T-cell (primary cell): Measurements from ENCODE around the gene ARID5B. TPM values are rescaled to one million over a fixed set of nuclear protein-coding genes. Genes with fewer than 3 reads are reported as not detected.

Experiments
- ATAC-seq, 4 experiments: fragments of 200-7000 bp in 3 of 4; fragments of 150-1000 bp in 1 of 4; cut with Tn5 transposase; replicated peaks in 1 of 4; 1 replicate in 3 of 4; 2 replicates in 1 of 4; pipeline ENCODE4 v1.10.0; 2021; ENCODE audit warnings: moderate library complexity in 3 of 4, mild to moderate bottlenecking in 2 of 4, moderate number of reproducible peaks in 1 of 4
- CTCF ChIA-PET, 2 donors: fragments of 300-600 bp; sonication (Branson Sonifier 250); formaldehyde crosslinking; loops; one replicate each; lab custom pipeline; 2022; ENCODE audit warnings: antibody characterized with exemption in 2 of 2; lab: Charles Lee
- POLR2A ChIA-PET, 2 donors: fragments of 300-600 bp; sonication (Branson Sonifier 250); formaldehyde crosslinking; loops; one replicate each; lab custom pipeline; 2022; ENCODE audit warnings: antibody characterized with exemption in 2 of 2; lab: Charles Lee
- DNase-seq, 35 experiments: peaks; one replicate each; pipeline versions ENCODE4 v3.0.0 to v3.0.0-alpha.2; 2013 to 2023
- H3K27ac ChIP-seq: one replicate; pipeline ENCODE4 v1.5.1; 2013; ENCODE audit warnings: low read length
- H3K27me3 ChIP-seq, 2 experiments: replicated peaks in 1 of 2; 1 replicate in 1 of 2; 2 replicates in 1 of 2; pipeline versions ENCODE4 v1.6.1 to v1.7.0; 2013; ENCODE audit warnings: low read length in 1 of 2, mixed read lengths in 1 of 2; ENCODE audit not compliant: control insufficient read depth in 2 of 2, insufficient read depth in 2 of 2; ENCODE audit errors: extremely low read depth in 1 of 2
- H3K36me3 ChIP-seq, 2 donors: 1 replicate in 1 of 2; 2 replicates in 1 of 2; pipeline versions ENCODE4 v1.6.1 to v1.7.0; 2013; ENCODE audit warnings: low read length in 1 of 2; ENCODE audit not compliant: control insufficient read depth in 2 of 2, insufficient read depth in 1 of 2; ENCODE audit errors: extremely low read depth in 1 of 2
- H3K4me1 ChIP-seq, 2 experiments: 1 replicate in 1 of 2; 2 replicates in 1 of 2; pipeline versions ENCODE4 v1.6.1 to v1.7.0; 2013; ENCODE audit warnings: low read length in 2 of 2, mixed read lengths in 1 of 2; ENCODE audit not compliant: insufficient read depth in 2 of 2, control insufficient read depth in 1 of 2; ENCODE audit errors: extremely low read depth in 1 of 2
- H3K4me3 ChIP-seq, 2 donors: 1 replicate in 1 of 2; 2 replicates in 1 of 2; pipeline versions ENCODE4 v1.5.1 to v1.7.0; 2013; ENCODE audit warnings: mild to moderate bottlenecking in 2 of 2, low read length in 1 of 2, moderate library complexity in 1 of 2; ENCODE audit not compliant: control insufficient read depth in 1 of 2; ENCODE audit errors: extremely low read depth in 1 of 2
- H3K9me3 ChIP-seq: 2 replicates; pipeline ENCODE4 v1.7.0; 2013
- H3K27ac Mint-ChIP-seq, 2 donors: one replicate each; pipeline ENCODE4 v1.8.0; 2020 to 2021; ENCODE audit warnings: mild to moderate bottlenecking in 2 of 2, mixed read lengths in 2 of 2
- H3K27me3 Mint-ChIP-seq, 2 donors: one replicate each; pipeline ENCODE4 v1.8.0; 2021 to 2022; ENCODE audit warnings: mixed read lengths in 2 of 2
- H3K36me3 Mint-ChIP-seq: one replicate; pipeline ENCODE4 v1.8.0; 2021; ENCODE audit warnings: mixed read lengths
- H3K4me1 Mint-ChIP-seq, 3 donors: one replicate each; pipeline ENCODE4 v1.8.0; 2020 to 2022; ENCODE audit warnings: mixed read lengths in 3 of 3, mild to moderate bottlenecking in 1 of 3
- H3K4me3 Mint-ChIP-seq, 3 donors: one replicate each; pipeline ENCODE4 v1.8.0; 2020 to 2022; ENCODE audit warnings: mild to moderate bottlenecking in 3 of 3, mixed read lengths in 3 of 3, moderate library complexity in 3 of 3
- H3K9me3 Mint-ChIP-seq, 3 donors: one replicate each; pipeline ENCODE4 v1.8.0; 2020 to 2022; ENCODE audit warnings: mixed read lengths in 3 of 3
- WGBS: methylation state at CpG from one replicate; pipeline ENCODE4 v1.1.5; 2013; ENCODE audit warnings: missing lambda C conversion rate; ENCODE audit not compliant: insufficient coverage; 5-methylcytosine and 5-hydroxymethylcytosine counted together
- total RNA-seq, 35 experiments: library from RNA in 6 of 35; stranded (reverse) in 6 of 35; fragments of 120-200 nt in 1 of 35; gene quantifications; one replicate each; pipeline versions ENCODE4 v1.2.1 to v1.2.4 and lab custom pipeline; 2013 to 2026

ARID5B gene
- total RNA-seq, 5 donors from 2014 or later (not counting 1 experiment from before 2014, with no cell fraction given), result 34.0 to 75.5 (median 42.5) TPM

DNA sequence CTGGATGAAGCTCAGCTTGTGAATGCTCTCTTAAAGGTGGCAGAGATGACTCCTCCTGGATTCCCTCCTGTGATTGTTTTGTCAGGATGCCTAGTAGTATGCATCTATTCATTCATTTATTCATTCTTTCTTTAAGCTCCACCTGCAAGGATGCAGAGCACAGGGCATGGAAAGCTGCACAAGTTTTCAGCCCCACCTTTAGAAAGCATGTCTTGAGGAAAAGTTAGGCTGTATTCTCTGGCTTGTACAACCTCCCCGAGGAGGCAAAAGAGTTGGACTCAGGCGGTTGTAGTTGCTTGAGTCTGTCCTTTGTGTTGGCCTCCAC, 22.4 kb downstream of the ARID5B start:
- peaks cover 2% of the 10 kb centered on the region for H3K9me3 ChIP-seq
- CTCF ChIA-PET, result interaction anchor here (0.8 to 2.1 kb wide), 2 partner anchors 20 to 27 kb away, joined by 3 to 14 read pairs; no protein-coding TSS in a partner anchor
- Mint-ChIP-seq H3K4me3 (no peak overlapping the region), H3K27me3 (no peaks in the 10 kb centered on the region), H3K9me3 (no peaks in the 10 kb centered on the region), H3K36me3 (peaks cover 60% of the 10 kb centered on the region), H3K4me1 (peaks cover 30 to 58% (median 54%) of the 10 kb centered on the region in 3 donors), H3K27ac (peak overlapping the region in 1 of 2 donors; percentile 56)
- POLR2A ChIA-PET, result interaction anchor here in 1 of 2 donors (0.7 to 1.0 kb wide), 2 partner anchors 9 to 378 kb away, joined by 3 read pairs; no protein-coding TSS in a partner anchor
- DNase-seq (no peak), ATAC-seq (no peak)
- H3K4me3 ChIP-seq, result no peak overlapping the region
- 100% methylated on average over 2 of the region's 2 CpGs for WGBS
- no peaks in the 10 kb centered on the region for H3K27me3 ChIP-seq
- H3K4me1 ChIP-seq, result peaks cover 0 to 4% of the 10 kb centered on the region in 2 experiments
- H3K36me3 ChIP-seq, result peaks cover 5 to 18% of the 10 kb centered on the region in 2 donors
- H3K27ac ChIP-seq, result no peak overlapping the region

DNA sequence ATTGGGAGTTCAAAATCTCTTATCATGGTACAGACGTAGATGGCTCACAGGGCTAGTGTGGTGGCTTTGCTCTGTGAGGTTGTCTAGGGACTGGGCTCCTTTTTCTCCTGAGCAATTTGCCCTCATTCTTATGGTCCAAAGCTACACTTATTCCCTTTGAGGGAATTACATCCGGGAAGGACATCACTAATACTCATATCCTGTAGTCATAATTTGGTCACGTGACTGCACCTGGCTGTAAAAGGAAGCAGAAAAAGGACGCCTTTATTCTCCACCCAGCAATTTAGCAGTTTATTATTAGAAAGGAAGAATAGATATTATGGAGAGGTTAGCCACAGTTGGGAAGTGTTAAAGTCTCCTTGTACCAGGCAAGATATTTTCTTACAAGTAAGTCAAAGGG, 28.1 kb downstream of the ARID5B start:
- H3K27ac ChIP-seq, result no peak overlapping the region
- Mint-ChIP-seq H3K36me3 (peaks cover 54% of the 10 kb centered on the region), H3K27ac (peak overlapping the region; percentile 26 to 43), H3K27me3 (no peaks in the 10 kb centered on the region), H3K4me3 (no peak overlapping the region), H3K9me3 (no peaks in the 10 kb centered on the region), H3K4me1 (peaks cover 40 to 62% (median 50%) of the 10 kb centered on the region in 3 donors)
- DNase-seq, result no peak
- H3K9me3 ChIP-seq, result peaks cover 2% of the 10 kb centered on the region
- peaks cover 5 to 15% of the 10 kb centered on the region in 2 experiments for H3K4me1 ChIP-seq
- H3K36me3 ChIP-seq, result peaks cover 5 to 16% of the 10 kb centered on the region in 2 donors
- H3K27me3 ChIP-seq, result no peaks in the 10 kb centered on the region
- no peak for ATAC-seq
- ChIA-PET CTCF (no interaction called here), POLR2A (interaction anchor here in 1 of 2 donors (0.6 kb wide), 1 partner anchor 423 kb away, joined by 7 read pairs; no protein-coding TSS in a partner anchor)
- H3K4me3 ChIP-seq, result no peak overlapping the region
- WGBS, result no CpG with 5 or more reads among the region's 4 CpGs

DNA sequence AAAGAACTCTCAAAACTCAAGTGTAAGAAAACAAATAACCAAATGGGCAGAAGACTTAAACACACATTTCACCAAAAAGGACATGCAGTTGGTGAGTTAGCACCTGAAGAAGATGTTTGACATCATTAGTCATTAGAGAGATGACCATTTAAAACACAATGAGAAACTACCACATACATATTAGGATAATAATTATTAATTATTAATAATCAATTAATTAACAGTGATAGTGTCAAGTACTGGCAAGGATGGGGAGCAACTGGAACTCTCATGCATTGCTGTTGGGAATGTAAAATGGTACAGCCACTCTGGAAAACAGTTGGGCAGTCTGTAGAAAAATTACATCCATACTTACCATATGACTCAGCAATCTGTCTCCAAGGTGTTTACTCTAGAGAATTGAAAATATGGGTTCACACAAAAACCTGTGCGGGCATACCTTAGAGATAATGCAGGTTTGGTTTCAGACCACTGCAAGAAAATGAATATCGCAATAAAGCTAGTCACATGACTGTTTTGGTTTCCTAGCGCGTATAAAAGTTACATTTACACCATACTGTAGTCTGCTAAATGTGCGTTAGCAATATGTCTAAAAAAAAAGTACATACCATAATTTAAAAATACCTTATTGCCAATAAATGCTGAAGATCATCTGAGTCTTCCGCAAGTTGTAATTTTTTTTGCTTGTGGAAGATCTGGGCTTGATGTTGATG, 30.3 kb downstream of the ARID5B start:
- no peaks in the 10 kb centered on the region for H3K27me3 Mint-ChIP-seq
- no peak for ATAC-seq
- H3K36me3 ChIP-seq, result peaks cover 5 to 13% of the 10 kb centered on the region in 2 donors
- no peaks in the 10 kb centered on the region for H3K9me3 ChIP-seq
- no peak overlapping the region for H3K27ac ChIP-seq
- 100% methylated on average over 1 of the region's 6 CpGs for WGBS
- no peak overlapping the region for H3K4me3 ChIP-seq
- no peaks in the 10 kb centered on the region for H3K27me3 ChIP-seq
- ChIA-PET CTCF (no interaction called here), POLR2A (no interaction called here)
- H3K4me1 ChIP-seq, result peaks cover 5 to 15% of the 10 kb centered on the region in 2 experiments
- peak overlapping the region; percentile 8 to 43 for H3K27ac Mint-ChIP-seq
- H3K4me1 Mint-ChIP-seq, result peaks cover 42 to 65% (median 55%) of the 10 kb centered on the region in 3 donors
- H3K9me3 Mint-ChIP-seq, result no peaks in the 10 kb centered on the region
- peaks cover 41% of the 10 kb centered on the region for H3K36me3 Mint-ChIP-seq
- no peak overlapping the region for H3K4me3 Mint-ChIP-seq
- no peak for DNase-seq

DNA sequence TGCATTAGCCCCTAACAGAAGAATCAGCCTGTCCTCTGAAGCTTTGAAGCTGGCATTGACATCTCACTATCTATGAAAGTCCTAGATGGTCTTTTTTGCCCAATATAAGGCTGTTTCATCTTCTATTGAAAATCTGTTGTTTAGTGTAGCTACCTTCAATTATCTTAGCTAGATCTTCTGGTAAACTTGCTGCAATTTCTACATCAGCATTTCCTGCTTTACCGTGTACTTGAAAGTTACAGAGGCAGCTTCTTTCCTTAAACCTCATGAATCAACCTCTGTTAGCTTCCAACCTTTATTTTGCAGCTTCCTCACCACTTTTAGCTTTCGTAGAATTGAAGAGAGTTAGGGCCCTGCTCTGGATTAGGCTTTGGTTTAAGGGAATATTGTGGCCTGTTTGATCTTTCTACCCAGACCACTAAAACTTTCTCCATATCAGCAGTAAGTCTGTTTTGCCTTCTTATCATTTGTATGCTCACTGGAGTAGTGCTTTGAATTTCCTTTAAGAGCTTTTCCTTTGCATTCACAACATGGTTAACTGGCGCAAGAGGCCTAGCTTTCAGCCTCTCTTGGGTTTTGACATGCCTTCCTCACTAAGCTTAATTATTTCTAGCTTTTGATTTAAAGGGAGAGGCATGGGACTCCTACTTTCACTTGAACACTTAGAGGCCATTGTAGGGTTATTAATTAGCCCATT, 32.5 kb downstream of the ARID5B start:
- Mint-ChIP-seq H3K27ac (peak overlapping the region; percentile 87 to 91), H3K9me3 (no peaks in the 10 kb centered on the region), H3K36me3 (peaks cover 27% of the 10 kb centered on the region), H3K27me3 (no peaks in the 10 kb centered on the region), H3K4me3 (peak overlapping the region in 1 of 3 donors; percentile 22), H3K4me1 (peaks cover 64 to 79% (median 75%) of the 10 kb centered on the region in 3 donors)
- H3K27ac ChIP-seq, result peak overlapping the region; percentile 46
- no peaks in the 10 kb centered on the region for H3K27me3 ChIP-seq
- H3K9me3 ChIP-seq, result no peaks in the 10 kb centered on the region
- ChIA-PET CTCF (interaction anchor here in 1 of 2 donors (0.9 to 1.6 kb wide), 8 partner anchors 10 to 311 kb away, joined by 3 to 6 read pairs (median 4); partner anchors contain the start of gene ARID5B), POLR2A (interaction anchor here (0.5 to 1.0 kb wide), 9 partner anchors 10 to 196 kb away, joined by 3 to 7 read pairs (median 3); partner anchors contain the start of gene ARID5B (in 1 of the 2))
- DNase-seq, result peak in 1 of 35 experiments; percentile 29
- peaks cover 0 to 5% of the 10 kb centered on the region in 2 donors for H3K36me3 ChIP-seq
- H3K4me3 ChIP-seq, result no peak overlapping the region
- no CpG with 5 or more reads among the region's 3 CpGs for WGBS
- H3K4me1 ChIP-seq, result peaks cover 12 to 17% of the 10 kb centered on the region in 2 experiments
- ATAC-seq, result peak; percentile 65 to 75 (median 68)

DNA sequence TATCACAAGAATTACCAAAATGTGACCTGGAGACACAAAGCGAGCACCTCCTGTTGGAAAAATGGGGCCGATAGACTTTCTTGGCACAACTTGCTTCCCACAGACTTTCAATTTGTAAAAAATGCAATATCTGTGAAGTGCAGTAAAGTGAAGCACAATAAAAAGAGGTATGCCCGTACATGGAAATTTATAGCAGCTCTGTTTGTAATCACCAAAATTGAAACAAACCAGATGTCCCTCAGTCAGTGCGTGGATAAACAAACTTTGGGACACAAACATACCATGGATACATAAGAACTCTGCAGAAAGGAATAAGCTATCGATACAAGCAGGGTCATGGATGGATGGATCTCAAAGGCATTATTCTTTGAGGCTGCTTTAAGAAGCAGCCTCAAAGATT, 33.6 kb downstream of the ARID5B start:
- no peaks in the 10 kb centered on the region for H3K27me3 ChIP-seq
- no peak for ATAC-seq
- H3K4me3 ChIP-seq, result no peak overlapping the region
- peaks cover 0 to 2% of the 10 kb centered on the region in 2 donors for H3K36me3 ChIP-seq
- POLR2A ChIA-PET, result no interaction called here
- H3K27ac Mint-ChIP-seq, result peak overlapping the region; percentile 42 to 59
- peaks cover 18% of the 10 kb centered on the region for H3K36me3 Mint-ChIP-seq
- no peak overlapping the region for H3K27ac ChIP-seq
- DNase-seq, result no peak
- no peak overlapping the region for H3K4me3 Mint-ChIP-seq
- peaks cover 59 to 79% (median 77%) of the 10 kb centered on the region in 3 donors for H3K4me1 Mint-ChIP-seq
- H3K9me3 Mint-ChIP-seq, result no peaks in the 10 kb centered on the region
- 100% methylated on average over 1 of the region's 5 CpGs for WGBS
- H3K9me3 ChIP-seq, result no peaks in the 10 kb centered on the region
- H3K27me3 Mint-ChIP-seq, result no peaks in the 10 kb centered on the region
- peaks cover 12 to 17% of the 10 kb centered on the region in 2 experiments for H3K4me1 ChIP-seq
- CTCF ChIA-PET, result interaction anchor here in 1 of 2 donors (0.5 kb wide), 1 partner anchor 305 kb away, joined by 8 read pairs; no protein-coding TSS in a partner anchor

DNA sequence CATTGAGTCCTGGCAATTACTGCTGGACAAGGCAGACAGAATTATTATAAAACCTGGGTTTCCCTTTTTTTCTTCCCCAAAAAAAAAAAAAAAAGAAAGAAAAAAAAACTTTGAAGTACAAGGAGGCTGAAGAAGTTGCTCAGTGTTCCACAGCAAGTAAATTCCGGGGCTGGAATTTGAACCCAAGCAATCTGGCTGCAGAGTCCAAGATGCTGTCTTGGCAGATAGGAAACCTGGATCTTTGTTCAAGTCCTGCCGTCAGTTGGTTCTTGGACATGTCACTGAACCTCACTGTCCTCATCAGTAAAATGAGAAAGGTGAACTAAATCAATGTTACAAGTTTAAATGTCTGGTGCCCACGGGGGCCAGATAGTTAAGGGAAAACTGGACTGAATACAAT, 35.3 kb downstream of the ARID5B start:
- Mint-ChIP-seq H3K27ac (peak overlapping the region; percentile 79 to 89), H3K4me3 (no peak overlapping the region), H3K4me1 (peaks cover 62 to 83% (median 83%) of the 10 kb centered on the region in 3 donors), H3K27me3 (no peaks in the 10 kb centered on the region), H3K9me3 (no peaks in the 10 kb centered on the region), H3K36me3 (peaks cover 23% of the 10 kb centered on the region)
- WGBS, result 50% methylated on average over 2 of the region's 3 CpGs
- H3K36me3 ChIP-seq, result peaks cover 0 to 7% of the 10 kb centered on the region in 2 donors
- peak overlapping the region; percentile 2 for H3K27ac ChIP-seq
- H3K4me3 ChIP-seq, result no peak overlapping the region
- no peak for ATAC-seq
- no peaks in the 10 kb centered on the region for H3K9me3 ChIP-seq
- H3K4me1 ChIP-seq, result peaks cover 16 to 17% of the 10 kb centered on the region in 2 experiments
- CTCF ChIA-PET, result interaction anchor here in 1 of 2 donors (1.1 kb wide), 1 partner anchor 16 kb away, joined by 3 read pairs; no protein-coding TSS in a partner anchor
- POLR2A ChIA-PET, result no interaction called here
- H3K27me3 ChIP-seq, result no peaks in the 10 kb centered on the region
- DNase-seq, result no peak
